ENCODE data around the gene TNFRSF6B.

Gene TNFRSF6B

DNA sequence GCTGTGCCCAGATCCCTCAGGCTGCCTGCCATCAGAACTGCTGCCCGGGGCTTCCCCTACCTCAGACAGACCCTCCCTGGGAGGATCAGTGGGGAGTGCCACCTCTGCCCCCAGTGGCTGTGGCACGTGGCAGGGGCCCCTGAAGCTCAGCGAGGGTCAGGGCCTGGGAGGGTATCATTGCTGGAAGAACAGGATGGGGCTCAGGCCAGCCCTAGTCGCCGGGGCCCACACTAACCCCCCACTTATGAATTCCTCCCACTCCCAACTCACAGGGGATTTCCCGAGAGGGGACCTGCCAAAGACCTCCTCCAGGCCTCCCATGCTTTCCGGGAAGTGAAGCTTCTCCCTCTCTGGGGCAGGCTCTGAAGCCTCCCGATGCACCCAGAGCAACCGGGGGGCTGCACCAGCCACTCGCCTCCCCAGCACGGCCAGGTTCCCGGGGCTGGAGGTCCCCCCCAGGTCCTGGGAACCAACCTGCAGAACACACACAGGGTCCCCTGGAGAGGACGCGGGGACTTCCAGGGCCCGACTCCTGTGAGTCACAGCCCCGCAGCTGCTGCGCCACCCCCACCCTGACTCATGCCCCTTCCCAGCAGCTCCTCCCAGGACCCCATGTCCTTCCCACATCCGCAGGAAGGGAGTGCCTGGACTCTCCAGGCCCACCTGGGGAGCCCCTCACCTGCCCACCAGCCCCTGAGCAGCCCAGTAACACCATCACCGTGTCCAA is 2.5 kb downstream of the TNFRSF6B start:
- no peak for DNase-seq

DNA sequence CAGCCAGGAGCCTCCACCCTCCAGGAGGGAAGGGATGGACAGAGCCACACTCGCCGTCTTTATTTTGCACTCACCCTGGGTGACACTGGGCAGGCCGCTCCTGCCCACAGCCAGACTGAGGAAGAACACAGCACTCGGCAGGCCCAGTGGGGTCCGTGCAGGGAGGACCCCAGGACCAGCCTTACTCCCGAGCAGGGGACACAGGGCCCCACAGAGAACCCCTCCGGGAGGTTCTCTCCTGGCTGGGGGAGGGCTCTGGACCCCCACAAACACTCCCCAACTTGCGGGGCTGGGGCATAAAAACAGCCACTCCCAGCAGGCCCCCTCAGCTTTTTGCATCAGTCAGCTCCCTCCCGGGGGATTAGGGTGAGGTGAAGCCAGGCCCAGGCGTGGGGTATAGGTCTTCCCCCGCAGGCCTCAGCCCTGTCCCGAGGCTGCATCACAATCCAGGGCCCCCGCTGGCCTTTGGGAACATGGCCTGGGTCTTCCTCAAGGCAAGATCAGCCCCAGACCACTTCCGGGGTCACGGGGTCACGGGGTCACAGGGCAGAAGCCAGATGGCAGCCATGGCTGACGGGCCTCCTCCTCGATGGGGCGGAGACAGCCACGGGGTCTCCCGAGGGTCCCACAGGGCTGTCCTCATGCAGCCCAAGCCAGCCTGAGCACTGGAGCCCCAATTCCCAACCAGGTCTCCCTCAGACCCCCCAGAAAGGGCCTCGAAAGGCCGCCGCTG is 3.2 kb downstream of the TNFRSF6B start:
- DNase-seq, result no peak

DNA sequence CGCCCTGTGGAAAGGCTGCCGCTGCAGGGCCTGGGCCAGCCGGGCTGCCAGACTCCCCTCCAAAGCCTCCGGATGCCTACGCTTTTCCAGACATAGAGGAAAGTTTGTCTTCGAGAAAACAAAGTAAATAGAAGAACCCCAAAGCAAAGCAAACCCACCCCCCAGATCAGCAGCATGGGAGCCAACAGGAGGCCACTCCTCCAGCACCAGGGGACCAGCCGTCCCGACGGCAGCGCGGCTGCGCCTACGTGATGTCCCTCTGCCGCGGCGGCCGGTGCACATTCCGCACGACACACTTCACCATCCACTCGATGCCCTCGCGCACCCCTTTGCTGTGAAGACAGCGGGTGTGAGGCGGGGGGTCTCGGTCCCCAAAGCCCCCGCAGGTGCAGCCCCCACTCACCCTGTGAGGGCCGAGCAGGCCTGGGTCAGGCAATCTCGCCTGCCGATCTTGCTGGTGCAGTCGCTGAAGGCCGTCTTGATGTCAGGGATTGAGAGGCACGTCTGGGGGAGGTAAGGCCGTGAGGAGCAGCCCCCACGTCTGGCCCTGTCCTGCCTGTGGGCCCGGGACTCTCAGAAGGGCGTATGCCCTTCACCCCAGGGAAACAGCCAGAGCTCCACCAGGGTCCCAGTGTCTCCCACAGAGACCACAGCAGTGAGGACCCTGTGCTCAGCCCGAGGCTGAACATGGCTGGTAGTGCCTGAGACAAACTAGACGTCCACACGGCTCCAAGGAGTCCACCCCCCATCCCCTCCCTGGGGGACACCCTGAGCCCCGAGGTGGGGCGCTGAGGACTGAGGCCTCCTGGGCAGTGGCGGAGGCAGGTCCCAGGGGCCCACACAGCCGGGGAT is 4.0 kb downstream of the TNFRSF6B start:
- DNase-seq, result no peak

DNA sequence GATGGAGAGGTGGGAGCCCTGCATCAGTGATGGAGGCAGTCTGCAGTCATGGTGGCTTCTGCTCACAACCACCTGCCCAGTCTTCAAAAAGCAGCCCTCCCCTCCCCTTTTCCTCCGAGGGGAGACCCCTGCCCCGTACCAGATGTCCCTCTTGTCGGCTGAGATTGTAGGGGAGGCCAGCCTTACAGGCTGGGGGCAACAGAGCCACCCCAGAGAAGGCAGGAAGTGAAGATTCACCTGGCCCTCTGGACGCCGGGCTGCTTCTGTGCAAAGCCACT is 4.5 kb downstream of the TNFRSF6B start:
- DNase-seq, result no peak

DNA sequence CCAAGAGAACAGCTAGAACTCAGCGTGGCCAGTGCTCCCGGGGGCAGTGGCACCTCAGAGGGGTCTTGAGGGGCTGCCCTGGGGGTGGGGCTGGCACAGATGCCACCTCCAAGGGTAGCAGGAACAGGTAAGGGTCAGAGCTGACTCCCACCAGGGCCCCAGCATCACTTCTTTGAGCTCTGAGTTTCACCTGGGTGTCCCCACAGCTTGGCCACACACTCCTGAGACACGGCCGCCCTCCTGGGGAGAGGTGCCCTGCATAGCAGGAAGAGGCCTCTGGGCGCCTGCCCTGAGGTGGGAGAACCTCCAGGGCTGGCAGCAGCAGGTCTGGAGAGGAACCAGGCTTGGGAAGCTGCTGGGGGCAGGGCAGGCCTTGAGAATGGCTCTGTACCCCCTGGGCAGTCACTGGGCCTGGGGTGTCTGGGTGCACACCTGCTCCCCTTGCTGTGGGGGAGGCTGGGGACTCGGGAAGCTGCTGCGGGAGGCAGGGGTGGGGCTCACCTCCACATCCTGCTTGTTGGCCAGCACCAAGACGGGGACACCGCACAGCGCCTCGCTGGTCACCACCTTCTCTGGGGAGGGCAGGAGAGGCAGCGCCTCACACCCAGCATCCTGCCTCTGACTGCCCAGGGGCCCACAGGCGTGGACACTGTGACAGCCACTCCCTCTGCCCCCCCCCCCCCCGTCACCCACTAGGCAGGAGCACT is 5.0 kb downstream of the TNFRSF6B start:
- DNase-seq, result no peak

DNA sequence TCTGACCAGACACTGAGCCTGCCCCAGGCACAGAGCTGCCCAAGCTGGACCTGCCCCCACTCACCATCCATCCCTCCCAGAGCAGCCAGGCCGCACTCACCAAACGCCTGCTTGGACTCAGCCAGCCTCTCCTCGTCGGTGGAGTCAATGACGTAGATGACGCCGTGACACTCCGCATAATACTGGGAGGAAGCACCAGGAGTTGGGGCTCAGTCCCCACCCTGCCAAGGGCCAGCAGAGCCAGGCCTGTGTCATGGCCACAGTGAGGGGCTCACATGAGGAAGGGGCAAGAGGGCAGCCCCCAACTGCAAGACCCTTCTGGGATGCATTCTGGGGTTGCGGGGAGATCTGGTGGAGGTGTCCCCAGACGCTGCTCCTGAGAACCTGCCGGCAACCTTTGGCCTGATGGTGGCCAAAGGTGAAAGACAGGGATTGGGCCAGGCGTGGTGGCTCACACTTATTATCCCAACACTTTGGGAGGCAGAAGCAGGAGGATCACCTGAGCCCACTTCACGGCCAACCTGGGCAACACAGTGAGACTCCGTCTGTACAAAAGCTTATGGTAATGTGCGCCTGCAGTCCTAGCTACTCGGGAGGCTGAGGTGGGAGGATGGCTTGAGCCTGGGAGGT is 5.7 kb downstream of the TNFRSF6B start:
- DNase-seq, result no peak

DNA sequence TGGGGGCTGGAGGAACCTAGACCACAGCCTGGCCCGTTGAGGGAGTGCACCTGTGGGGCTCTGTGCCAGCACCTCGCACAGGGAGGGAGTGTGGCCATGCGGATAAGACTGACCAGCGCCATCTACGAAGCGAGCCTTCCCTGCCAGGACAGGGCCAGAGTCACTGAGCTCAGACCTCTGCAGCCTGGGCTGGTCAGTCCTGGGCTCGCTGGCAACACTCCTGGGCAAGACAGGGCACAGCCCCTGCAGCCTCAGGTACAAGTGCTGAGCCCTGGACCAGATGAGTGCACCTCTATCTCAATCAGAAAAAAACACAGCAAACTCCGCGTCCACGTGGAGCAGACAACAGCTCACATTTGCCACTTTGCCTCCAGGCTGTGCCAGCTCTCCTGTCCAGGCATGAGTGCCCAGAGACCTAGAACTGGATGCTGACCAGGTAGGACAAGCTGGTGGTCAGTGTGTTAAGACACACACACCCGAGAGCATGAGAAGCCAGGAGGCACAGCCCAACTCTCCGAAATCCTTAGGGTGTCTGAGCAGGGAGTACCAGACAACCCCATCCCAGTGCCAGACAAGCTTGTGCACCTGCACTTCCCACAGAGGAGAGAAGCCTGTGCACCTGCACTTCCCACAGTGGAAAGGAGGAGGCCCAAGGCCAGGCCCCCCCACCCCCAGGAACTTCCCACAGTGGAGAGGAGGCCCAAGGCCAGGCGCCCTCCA is 6.5 kb downstream of the TNFRSF6B start:
- no peak for DNase-seq

DNA sequence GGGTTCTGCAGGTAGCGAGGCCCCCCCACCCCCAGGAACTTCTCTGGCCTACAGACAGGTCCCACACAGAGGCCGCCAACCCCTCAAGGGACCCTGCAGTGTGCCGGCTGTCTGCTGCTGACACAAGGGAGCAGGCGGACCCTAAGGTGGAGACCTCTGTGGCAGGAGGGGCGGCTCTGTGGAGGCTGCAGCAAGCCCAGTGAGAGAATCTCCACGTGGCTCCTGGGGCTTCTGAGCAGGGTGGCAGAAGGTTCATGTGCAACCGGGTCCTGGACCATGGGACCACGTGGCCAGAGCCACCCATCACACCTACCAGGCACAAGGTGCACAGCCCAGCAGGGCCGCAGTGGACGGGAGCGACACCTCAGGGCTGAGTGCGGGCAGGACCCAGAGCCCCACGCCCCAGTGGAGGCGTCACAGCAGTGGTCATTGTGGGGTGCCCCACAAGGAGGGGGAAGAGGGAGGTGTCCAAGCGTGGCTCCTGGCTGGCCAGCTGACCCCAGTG is 7.1 kb downstream of the TNFRSF6B start:
- DNase-seq, result no peak

DNA sequence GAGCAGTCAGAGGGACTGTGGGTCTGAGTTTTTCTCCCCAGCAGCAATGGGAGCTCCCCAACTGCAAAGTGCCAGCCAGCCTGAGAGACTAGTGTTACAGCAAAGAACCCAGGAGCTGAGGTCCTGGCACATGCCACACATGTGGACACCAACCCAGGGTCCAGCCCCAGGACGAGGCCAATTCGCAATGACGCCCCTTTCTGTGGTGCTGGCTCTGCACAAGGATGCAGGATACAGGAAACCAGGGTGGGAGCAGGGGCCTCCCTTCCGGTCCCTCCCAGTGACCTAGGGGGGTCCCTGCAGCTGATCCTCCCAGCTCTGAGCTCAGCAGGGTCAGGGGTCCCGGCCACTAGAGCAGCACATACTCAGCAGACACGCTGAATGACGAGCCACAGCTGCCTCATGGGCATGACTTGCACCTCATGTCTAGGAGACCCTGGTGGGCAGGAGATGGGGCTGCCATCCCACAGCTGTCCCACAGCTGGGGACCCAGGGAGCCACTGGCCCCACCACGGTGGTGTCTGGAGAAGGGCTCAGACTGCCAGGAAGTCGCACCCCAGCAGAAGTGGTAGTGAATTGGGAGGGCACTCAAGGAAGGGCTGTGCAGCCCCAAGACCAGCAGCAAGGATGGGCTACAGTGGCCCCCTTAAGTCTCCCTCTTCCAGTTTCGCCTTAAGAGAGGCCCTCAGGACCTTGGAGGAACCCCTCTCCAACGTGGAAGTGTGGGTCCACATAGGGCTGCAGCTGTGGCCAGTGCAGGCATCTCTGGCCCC is 7.7 kb downstream of the TNFRSF6B start:
- DNase-seq, result no peak

DNA sequence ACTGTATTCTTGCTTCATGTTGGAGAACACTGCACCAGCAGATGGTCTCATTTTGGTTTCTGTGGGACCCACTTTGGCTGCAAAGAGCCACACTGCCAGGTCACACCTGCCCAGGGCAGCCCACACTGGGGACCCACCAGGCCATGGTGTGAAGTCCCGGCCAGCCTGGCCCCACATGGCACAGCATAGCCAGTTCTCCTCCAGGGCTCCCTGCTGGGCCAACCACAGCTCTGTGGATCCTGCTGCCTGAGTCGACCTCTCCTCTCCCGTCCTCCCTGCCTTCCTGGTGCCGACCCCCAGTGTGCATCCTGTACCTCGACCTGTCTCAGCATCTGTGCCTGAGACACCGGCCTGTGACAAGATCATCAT is 8.3 kb downstream of the TNFRSF6B start:
- no peak for DNase-seq

DNA sequence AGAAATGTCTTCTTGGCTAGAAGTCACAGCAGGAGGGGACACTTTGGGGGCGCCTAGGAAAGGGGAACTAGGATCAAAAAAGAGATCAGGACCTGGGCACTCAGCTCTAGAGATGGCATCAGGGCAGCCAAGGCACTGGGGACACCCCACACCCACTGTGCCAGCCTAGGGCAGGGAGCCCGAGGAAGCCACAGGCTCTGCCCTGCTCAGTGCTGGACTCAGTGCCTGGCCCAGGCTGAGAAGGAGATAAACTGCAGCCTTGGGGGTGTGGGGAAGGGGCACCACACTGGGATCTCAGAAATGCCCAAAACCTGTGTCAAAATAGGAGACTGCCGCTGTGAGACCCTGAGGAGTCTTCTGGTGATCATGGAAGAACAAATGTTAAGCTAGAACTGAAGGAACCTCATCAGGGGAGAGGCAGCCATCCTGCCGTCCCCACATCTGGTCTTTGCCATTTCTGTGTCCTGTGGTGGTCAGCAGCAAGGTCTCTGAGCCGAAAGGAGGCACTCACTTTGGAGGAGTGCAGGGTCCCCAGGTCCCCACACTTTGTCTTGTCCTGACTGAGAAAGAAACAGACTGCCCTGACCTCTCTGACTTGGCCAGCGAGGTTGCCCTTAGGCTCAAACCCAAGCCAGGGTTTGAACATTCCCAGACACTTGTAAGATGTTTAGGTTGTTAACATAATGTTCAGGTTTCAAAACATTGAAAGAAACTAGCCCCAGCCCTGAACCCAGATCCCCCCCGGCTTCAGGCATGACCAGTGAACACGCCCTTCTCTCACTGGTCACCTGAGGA is 9.0 kb downstream of the TNFRSF6B start:
- no peak for DNase-seq

DNA sequence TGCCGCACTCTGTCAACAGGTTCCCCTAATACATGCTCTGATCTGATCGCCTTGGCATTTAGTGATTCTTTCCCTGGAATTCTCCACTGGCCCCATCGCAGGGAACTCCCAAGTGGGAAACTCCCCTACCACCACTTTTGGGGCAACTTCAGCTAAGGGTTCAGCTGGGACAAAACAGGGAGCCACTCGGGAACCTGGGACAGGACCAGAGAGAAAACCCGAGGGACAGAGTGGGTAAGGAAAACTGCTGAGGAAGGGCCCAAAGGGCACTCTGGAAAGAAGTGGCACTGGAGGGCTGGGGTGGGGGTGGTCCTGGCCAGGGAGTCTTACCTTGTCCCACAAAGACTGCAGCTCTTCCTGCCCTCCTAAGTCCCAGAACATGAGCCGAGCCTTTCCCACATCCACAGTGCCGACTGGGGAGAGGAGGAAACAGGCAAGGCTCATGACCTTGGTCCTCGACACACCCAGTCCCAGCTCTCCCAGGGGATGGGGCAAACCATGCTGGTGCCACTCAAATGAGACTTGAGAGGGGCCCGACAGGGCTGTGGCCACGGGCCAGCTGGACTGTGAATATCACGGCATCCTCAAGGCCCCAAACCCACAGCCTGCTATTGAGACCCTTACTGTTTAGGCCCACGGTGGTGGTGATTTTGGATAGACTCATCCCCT is 9.7 kb downstream of the TNFRSF6B start:
- no peak for DNase-seq

DNA sequence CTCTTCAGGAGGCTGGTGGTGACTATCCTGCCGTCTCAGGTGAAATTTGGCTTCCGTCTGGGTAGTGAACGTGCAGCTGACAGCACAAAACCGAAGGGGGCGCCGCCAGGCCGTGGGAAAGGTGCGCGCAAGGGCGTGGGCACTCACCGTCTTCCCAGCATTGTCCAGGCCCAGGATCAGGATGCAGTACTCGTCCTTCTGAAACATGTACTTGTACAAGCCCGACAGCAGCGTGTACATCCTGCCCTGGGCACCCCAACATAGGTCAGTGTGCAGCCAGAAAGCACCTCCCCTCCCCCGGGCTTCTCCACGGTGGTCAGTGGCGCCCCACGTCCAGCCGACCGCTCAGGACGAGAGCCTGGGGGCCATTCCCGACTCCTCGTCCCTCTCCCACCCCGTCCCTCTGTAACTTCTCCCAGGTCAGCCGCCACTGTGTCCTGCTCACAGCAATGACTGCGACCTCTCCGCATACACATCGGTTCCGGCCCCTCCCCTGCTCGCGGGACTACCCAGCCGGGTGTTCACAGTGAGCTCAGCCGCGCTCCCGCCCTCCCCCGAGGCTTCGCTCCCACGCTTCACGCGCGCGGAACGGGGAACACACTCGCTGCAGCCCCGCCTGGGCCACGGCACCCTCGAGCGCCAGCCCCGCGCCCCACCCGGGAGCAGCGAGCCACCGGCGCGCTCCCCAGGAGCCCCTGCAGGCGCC is 10.6 kb downstream of the TNFRSF6B start:
- no peak for DNase-seq

DNA sequence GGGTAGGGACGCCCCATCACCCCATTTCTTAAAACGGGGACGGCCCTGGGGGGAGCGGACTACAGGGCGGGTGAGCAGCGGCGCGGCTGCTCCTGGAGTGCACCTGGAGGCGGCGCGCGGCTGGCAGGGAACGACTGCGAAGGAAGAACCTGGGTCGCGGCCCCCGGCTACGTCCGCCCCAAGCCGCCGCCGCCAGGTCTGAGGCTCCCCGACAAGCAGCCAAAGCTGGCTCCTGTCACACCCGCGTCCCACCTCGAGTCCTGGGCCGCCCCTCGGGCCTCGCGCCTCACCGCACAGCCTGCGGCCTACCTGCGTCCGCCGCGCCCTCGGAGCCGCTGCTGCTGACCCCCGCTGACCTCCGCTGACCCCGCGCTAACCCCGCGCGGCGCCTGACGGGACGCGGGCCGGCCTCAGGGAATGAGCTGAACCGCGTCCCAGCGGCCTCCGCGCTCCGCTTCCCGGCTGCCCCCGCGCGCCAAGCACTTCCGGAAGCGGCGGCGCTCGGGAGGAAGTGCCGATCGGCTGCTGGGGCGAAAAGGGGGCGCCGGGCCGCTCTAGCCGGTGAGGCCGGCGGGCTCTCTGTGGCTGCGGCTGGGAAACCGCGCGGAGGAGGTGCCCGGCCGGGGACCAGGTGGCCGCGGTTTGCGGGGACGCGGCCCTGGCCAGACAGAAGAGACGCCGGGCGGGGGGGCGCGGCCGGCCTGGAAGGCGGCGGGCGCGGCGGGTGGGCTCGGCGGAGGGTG is 11.3 kb downstream of the TNFRSF6B start, which contains the start of the genes ARFRP1 and ZGPAT:
ARFRP1 (minus strand) TSS at position 419 of the 743 bp plus-strand sequence. CDS start 885 bp downstream, outside the sequence.
ZGPAT (plus strand) TSS at position 482 of the 743 bp plus-strand sequence. CDS start 542 bp downstream, outside the sequence.
- peak; percentile 75 for DNase-seq

DNA sequence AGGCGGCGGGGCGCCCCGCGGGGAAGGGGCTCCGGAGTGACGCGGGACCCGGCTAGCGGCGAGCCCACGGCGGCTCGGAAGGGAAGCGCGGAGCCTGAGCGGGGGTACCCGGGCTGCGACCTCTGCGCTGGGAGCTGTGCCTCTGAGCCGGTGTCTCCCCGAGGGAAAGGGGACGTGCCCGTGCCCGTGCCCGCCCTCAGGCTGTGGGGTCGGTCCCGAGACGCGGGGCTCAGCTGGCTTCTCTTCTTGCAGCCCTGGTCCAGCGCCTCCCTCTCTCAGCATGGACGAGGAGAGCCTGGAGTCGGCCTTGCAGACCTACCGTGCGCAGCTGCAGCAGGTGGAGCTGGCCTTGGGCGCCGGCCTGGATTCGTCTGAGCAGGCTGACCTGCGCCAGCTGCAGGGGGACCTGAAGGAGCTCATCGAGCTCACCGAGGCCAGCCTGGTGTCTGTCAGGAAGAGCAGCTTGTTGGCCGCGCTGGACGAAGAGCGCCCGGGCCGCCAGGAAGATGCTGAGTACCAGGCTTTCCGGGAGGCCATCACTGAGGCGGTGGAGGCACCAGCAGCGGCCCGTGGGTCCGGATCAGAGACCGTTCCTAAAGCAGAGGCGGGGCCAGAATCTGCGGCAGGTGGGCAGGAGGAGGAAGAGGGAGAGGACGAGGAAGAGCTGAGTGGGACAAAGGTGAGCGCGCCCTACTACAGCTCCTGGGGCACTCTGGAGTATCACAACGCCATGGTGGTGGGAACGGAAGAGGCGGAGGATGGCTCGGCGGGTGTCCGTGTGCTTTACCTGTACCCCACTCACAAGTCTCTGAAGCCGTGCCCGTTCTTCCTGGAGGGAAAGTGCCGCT is 12.1 kb downstream of the TNFRSF6B start:
- DNase-seq, result no peak

DNA sequence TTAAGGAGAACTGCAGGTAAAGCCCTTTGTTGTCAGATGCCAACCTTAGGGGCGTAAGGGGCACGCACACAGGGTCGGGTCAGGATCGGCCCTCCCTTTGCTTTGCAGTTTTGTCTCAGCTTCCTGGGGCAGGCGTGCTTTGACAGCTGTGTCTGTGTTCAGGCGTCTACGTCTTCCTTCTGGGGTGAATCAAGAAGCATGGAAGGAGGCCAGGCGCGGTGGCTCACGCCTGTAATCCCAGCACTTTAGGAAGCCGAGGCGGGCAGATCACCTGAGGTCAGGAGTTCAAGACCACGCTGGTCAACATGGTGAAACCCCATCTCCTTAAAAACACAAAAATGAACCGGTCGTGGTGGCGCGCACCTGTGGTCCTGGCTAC is 12.7 kb downstream of the TNFRSF6B start:
- DNase-seq, result no peak

DNA sequence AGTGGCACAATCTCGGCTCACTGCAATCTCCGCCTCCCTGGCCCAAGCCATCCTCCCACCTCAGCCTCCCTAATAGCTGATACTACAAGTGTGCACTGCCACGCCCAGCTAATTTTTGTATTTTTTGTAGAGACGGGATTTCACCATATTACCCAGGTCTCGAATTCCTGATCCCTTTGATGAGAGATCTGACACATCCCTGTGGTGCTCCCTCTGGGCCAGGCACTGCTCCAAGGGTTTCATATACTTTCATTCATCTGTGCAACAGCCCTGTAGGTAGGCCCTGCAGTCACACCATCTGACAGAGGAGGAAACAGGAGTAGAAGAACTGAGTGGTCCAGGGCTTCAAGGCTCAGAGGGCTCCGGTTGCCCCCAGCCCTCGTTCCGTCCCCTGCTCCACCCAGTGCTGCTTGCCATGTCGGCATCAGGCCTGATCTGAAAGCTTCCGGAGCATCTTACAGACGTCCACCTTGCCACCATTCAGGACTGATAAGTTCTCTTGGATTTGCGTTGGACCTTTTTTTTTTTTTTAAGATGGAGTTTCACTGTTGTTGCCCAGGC is 14.7 kb downstream of the TNFRSF6B start:
- no peak for DNase-seq
